ENCODE measurements around the gene PYGM. TPM values are rescaled to one million over a fixed set of nuclear protein-coding genes. Genes with fewer than 3 reads are reported as not detected.

PYGM gene
- total RNA-seq, 2 donors from 2014 or later, result 8.0 to 22.4 TPM

DNA sequence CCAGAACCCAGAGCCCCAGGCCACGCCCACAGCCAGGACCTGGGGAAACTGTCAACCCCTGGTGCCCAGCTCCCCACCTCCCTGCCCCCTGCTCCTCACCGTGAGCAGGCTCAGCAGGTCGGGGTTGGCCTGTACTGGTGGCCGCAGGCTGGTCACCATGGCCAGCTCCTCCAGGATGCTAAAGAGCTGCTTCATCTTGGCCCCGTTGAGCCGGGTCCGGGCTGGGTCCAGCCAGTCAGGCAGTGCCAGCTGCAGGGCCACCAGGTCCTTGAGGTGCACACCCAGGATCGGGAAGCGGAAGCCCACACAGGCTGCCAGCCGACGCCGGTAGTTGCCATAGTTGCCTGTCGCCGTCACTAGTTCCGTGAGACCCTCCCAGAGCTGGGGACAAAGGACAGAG is 23.1 kb downstream of the PYGM start:
- DNase-seq (ENCODE audit: low spot score), result no peak
- no peaks in the 10 kb centered on the region for H3K4me1 ChIP-seq (replicated peaks)
- no peak overlapping the region for H3K4me3 ChIP-seq
- 98% methylated on average over 12 of the region's 15 CpGs for WGBS
- no peak overlapping the region for H3K27ac ChIP-seq
- intact Hi-C loops (cut with DNase I), result no loop called here
- H3K27me3 ChIP-seq (replicated peaks; ENCODE audit: insufficient read depth), result no peaks in the 10 kb centered on the region
- TF ChIP-seq POLR2A (IDR thresholded peaks at IDR 0.05) (no peak), POLR2AphosphoS5 (IDR thresholded peaks at IDR 0.05) (no peak)
- TF ChIP-seq, protein P1, sequence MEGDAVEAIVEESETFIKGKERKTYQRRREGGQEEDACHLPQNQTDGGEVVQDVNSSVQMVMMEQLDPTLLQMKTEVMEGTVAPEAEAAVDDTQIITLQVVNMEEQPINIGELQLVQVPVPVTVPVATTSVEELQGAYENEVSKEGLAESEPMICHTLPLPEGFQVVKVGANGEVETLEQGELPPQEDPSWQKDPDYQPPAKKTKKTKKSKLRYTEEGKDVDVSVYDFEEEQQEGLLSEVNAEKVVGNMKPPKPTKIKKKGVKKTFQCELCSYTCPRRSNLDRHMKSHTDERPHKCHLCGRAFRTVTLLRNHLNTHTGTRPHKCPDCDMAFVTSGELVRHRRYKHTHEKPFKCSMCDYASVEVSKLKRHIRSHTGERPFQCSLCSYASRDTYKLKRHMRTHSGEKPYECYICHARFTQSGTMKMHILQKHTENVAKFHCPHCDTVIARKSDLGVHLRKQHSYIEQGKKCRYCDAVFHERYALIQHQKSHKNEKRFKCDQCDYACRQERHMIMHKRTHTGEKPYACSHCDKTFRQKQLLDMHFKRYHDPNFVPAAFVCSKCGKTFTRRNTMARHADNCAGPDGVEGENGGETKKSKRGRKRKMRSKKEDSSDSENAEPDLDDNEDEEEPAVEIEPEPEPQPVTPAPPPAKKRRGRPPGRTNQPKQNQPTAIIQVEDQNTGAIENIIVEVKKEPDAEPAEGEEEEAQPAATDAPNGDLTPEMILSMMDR (IDR thresholded peaks at IDR 0.05), result no peak
- no peaks in the 10 kb centered on the region for H3K9me3 ChIP-seq
- no peaks in the 10 kb centered on the region for H3K36me3 ChIP-seq

DNA sequence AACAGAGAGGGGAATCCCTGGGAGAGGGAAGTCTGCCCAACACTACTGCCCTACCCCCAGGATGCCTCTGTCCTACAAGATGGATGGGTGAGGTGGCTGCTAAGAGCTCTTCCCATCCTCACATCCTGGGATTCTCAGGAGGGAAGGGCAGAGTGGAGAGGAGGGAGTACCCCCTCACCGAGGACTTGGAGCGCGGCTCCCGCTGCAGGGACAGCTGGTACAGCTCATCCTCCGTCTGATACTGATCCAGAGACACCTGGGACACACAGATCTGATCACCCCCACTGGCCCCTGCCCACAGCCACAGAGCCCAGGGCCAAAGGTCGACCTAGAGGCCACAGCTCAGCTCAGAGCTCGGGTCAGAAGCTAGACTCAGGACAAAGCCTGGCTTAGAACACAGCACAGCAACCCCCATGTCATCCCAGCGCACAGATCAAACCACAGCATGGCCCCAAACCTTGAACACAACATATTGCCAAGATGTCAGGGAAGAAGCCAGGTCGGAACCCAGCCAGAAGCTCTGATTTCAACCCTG is 24.0 kb downstream of the PYGM start:
- WGBS, result 80% methylated on average over 4 of the region's 9 CpGs
- Histone ChIP-seq H3K27ac (no peak overlapping the region), H3K4me1 (replicated peaks) (no peaks in the 10 kb centered on the region), H3K9me3 (no peaks in the 10 kb centered on the region), H3K4me3 (no peak overlapping the region), H3K36me3 (no peaks in the 10 kb centered on the region), H3K27me3 (replicated peaks; ENCODE audit: insufficient read depth) (no peaks in the 10 kb centered on the region)
- no peak for TF ChIP-seq POLR2AphosphoS5 (IDR thresholded peaks at IDR 0.05)
- TF ChIP-seq, protein P1 (IDR thresholded peaks at IDR 0.05), result no peak
- TF ChIP-seq POLR2A (IDR thresholded peaks at IDR 0.05), result no peak
- no peak for DNase-seq (ENCODE audit: low spot score)
- intact Hi-C loops (cut with DNase I), result no loop called here

DNA sequence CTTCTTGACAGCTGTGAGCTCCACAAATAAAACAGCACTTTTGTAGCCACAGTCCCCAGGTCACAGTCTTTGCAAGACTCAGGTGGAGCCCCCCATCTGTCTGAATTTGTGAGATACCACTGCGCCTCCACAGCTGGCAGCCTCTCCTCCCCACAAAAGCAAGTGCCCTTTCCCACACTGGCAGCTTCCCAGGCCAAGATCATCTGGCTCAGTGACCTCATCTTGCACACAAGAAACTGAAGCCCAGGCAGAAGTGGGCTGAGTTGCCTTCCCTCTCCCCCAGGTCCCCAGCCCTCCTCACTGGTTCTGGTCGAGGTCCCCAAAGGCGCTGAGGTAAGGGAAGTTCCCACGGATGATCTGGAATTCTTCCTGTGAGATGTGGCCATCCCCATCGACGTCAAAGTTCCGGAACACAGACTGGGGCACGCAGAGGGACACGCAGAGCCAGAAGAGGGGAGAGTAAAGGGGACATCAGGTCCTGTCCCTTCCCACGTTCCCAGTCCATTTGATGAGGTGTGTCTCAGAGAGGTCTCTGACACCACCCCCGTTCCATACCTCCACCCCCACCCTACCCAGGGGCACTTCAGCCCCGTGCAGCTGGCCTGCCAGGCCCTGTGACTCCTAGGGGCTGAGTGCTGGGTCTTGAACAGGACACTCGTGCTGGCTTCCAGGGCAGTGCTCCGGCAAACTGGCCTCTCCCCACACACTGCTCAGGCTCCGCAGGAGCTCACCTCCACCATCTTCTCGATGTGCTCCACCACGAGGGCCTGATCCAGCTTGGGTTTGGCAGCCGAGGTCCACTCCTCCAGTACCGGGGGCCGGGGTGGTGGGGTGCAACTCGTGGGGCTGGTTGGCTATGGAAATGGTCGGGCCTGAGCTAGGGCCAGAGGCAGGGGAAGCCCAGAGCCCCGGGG is 24.7 kb downstream of the PYGM start:
- TF ChIP-seq, protein P1 (IDR thresholded peaks at IDR 0.05), result no peak
- no peak for TF ChIP-seq POLR2A (IDR thresholded peaks at IDR 0.05)
- TF ChIP-seq POLR2AphosphoS5 (IDR thresholded peaks at IDR 0.05), result no peak
- Histone ChIP-seq H3K9me3 (no peaks in the 10 kb centered on the region), H3K27ac (no peak overlapping the region), H3K36me3 (no peaks in the 10 kb centered on the region), H3K27me3 (replicated peaks; ENCODE audit: insufficient read depth) (no peaks in the 10 kb centered on the region), H3K4me3 (no peak overlapping the region), H3K4me1 (replicated peaks) (no peaks in the 10 kb centered on the region)
- intact Hi-C loops (cut with DNase I), result no loop called here
- WGBS, result 75% methylated on average over 23 of the region's 23 CpGs
- no peak for DNase-seq (ENCODE audit: low spot score)

DNA sequence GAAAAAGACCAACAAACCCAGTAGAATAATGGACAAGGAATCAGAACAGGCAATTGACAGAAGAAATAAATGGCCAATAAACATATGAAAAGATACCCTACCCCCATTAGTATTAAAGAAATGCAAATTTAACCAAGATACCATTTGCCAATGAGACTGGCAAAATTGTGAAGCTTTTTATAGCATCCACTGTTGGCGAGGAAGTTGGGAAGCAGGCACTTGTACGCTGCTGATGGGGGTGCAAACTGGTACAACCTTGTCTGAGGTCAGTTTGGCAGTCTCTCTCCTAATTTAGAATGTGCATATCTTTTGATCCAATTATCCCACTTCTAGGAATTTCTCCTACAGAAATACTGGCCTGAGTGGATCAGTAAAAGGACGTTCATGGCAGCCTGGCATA is 28.2 kb downstream of the PYGM start:
- no peaks in the 10 kb centered on the region for H3K4me1 ChIP-seq (replicated peaks)

More for the DNA sequence above, 28.2 kb downstream of the PYGM start:
- H3K27ac ChIP-seq, result no peak overlapping the region
- H3K4me3 ChIP-seq, result no peak overlapping the region
- H3K27me3 ChIP-seq (replicated peaks; ENCODE audit: insufficient read depth), result no peaks in the 10 kb centered on the region
- TF ChIP-seq POLR2A (IDR thresholded peaks at IDR 0.05), result no peak
- TF ChIP-seq POLR2AphosphoS5 (IDR thresholded peaks at IDR 0.05), result no peak
- TF ChIP-seq, protein P1 (IDR thresholded peaks at IDR 0.05), result no peak
- intact Hi-C loops (cut with DNase I), result no loop called here
- no peak for DNase-seq (ENCODE audit: low spot score)
- 90% methylated on average over 3 of the region's 3 CpGs for WGBS
- no peaks in the 10 kb centered on the region for H3K36me3 ChIP-seq
- no peaks in the 10 kb centered on the region for H3K9me3 ChIP-seq

Measured in prostate gland (tissue), 2 donors.